Choroid plexus epithelial cell (primary cell): Measurements from ENCODE around the gene SYPL1.

Source experiments
- DNase-seq: peaks from one replicate; pipeline ENCODE4 v3.0.0-alpha.2; 2010; ENCODE audit warnings: low read depth
- H3K4me3 ChIP-seq: 2 replicates; pipeline ENCODE4 v1.5.1; 2011; ENCODE audit warnings: low read depth, mild to moderate bottlenecking, control low read depth, low read length, moderate library complexity
- CTCF ChIP-seq: conservative IDR thresholded peaks from 2 replicates; pipeline ENCODE4 v1.5.1; 2011; ENCODE audit warnings: low read depth, mild to moderate bottlenecking, control low read depth, inconsistent platforms, low read length, moderate library complexity

SYPL1 gene

GRCh38 chr7:106112972-106113421 lies 885 bp upstream of the SYPL1 start:
- H3K4me3 ChIP-seq, result no peak overlapping the region
- no peak for DNase-seq
- TF ChIP-seq CTCF, result no peak

GRCh38 chr7:106111655-106112117 lies 426 bp downstream of the SYPL1 start:
- peak; percentile 72 for DNase-seq
- TF ChIP-seq CTCF, result no peak
- H3K4me3 ChIP-seq, result peak overlapping the region; percentile 80

- H3K4me3 ChIP-seq, result peak overlapping the region; percentile 80
- TF ChIP-seq CTCF, result no peak
- no peak for DNase-seq
Measured at GRCh38 chr7:106110885-106111654, 1.0 kb downstream of the SYPL1 start.

GRCh38 chr7:106110238-106110560 lies 1.9 kb downstream of the SYPL1 start:
- no peak overlapping the region for H3K4me3 ChIP-seq
- DNase-seq, result peak; percentile 32
- TF ChIP-seq CTCF, result no peak

GRCh38 chr7:106109521-106110237 lies 2.4 kb downstream of the SYPL1 start:
- H3K4me3 ChIP-seq, result no peak overlapping the region
- no peak for TF ChIP-seq CTCF
- DNase-seq, result no peak

- TF ChIP-seq CTCF, result no peak
- H3K4me3 ChIP-seq, result no peak overlapping the region
- no peak for DNase-seq
Measured at GRCh38 chr7:106108991-106109390, 3.1 kb downstream of the SYPL1 start.
